Choroid plexus epithelial cell (primary cell): ENCODE results near the gene MRTO4.

Experiments
- DNase-seq: peaks from one replicate; pipeline ENCODE4 v3.0.0-alpha.2; 2010; ENCODE audit warnings: low read depth
- H3K4me3 ChIP-seq: 2 replicates; pipeline ENCODE4 v1.5.1; 2011; ENCODE audit warnings: low read depth, mild to moderate bottlenecking, control low read depth, low read length, moderate library complexity
- TF ChIP-seq, protein P1 (sequence below): conservative IDR thresholded peaks from 2 replicates; pipeline ENCODE4 v1.5.1; 2011; ENCODE audit warnings: low read depth, mild to moderate bottlenecking, control low read depth, inconsistent platforms, low read length, moderate library complexity

Gene MRTO4

DNA sequence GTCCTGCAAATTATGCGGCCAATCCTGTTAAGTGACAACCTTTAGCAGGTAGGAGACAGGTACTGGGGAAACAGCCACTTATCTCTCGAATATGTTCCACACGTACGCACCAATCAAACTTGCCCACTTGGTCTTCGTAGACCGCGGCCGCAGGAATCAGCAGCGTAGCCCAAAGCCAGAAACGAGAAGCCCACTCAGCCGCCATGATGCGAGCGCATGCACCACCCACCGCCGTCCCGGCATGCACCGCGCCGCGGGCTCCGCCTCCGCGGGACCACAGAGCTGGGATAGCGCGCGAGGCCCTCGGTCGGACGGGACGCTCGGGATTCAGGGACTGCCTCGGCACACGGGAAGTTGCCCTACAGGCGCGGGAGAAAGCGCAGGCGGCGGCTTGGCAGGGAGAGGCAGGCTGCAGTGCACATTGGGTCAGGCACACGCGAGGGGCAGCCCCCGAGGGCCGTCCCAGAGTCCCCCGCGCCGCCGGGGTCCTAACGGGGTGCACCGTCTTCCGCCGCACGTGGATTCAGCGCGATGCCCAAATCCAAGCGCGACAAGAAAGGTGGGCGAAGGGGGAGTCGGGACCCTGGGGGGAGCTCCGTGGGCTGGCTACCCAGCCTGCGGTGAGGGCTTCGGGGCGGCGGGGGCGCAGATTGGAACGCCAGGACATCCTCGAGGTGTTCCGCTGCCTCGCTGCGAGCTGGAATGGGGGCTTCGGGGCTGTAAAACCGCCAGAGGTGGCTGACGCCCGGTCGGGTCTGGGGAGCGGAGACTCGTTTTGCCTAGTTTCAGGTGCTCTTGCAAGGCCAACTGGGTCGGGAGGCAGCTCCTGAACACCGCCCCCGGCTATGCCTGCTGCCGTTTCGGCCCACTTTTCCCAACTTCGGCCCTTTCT, at the start of gene MRTO4, which contains the start of gene EMC1:
TSS of gene MRTO4 (plus strand) at position 501 of the 892 bp plus-strand sequence. CDS start at position 532, 31 bp downstream.
TSS of gene EMC1 (minus strand) at position 220 of the 892 bp plus-strand sequence. CDS start at position 205, 15 bp downstream.
- H3K4me3 ChIP-seq: peak within 1 kb of the TSS; percentile 67
- TF ChIP-seq, protein P1, sequence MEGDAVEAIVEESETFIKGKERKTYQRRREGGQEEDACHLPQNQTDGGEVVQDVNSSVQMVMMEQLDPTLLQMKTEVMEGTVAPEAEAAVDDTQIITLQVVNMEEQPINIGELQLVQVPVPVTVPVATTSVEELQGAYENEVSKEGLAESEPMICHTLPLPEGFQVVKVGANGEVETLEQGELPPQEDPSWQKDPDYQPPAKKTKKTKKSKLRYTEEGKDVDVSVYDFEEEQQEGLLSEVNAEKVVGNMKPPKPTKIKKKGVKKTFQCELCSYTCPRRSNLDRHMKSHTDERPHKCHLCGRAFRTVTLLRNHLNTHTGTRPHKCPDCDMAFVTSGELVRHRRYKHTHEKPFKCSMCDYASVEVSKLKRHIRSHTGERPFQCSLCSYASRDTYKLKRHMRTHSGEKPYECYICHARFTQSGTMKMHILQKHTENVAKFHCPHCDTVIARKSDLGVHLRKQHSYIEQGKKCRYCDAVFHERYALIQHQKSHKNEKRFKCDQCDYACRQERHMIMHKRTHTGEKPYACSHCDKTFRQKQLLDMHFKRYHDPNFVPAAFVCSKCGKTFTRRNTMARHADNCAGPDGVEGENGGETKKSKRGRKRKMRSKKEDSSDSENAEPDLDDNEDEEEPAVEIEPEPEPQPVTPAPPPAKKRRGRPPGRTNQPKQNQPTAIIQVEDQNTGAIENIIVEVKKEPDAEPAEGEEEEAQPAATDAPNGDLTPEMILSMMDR: no peak
- peak; percentile 76 for DNase-seq

DNA sequence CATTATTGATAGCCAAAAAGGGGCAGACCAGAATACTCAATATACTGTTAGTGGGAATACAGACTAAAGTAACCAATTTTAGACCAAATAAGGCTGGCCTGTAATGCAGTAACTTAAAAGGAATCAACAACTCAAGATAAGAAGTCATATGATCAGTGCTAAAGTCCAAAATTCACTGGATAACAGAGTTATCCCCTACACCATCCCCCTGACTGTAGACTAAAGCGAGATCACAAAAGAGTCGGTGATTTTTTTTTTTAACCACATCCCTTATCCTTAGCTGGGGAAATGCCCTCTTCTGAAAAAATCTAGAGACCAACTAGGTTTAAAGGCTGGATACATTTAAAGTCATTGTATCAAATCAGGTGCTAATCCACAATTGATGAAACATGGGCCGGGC, 49.2 kb upstream of the MRTO4 start:
- no peak for DNase-seq
- TF ChIP-seq, protein P1: no peak
- no peak overlapping the region for H3K4me3 ChIP-seq

DNA sequence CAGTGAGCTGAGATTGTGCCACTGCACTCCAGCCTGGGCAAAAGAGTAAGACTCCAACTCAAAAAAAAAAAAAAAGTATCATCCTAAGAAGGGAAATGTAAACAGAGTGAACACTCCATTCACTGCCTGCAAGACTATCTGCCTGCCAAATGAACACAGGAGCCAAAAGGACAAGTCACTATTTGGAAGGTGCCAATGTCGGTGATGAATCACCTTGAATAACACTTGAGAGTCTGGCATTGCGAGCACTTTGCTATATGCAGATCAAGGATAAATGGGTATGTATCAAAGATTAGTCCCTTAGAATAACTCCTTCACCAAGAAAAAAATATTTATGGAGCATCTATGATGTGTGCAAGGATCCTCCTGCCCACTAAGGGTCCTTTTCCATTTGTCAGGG, 48.2 kb upstream of the MRTO4 start:
- DNase-seq: peak; percentile 32
- TF ChIP-seq, protein P1: no peak
- no peak overlapping the region for H3K4me3 ChIP-seq

DNA sequence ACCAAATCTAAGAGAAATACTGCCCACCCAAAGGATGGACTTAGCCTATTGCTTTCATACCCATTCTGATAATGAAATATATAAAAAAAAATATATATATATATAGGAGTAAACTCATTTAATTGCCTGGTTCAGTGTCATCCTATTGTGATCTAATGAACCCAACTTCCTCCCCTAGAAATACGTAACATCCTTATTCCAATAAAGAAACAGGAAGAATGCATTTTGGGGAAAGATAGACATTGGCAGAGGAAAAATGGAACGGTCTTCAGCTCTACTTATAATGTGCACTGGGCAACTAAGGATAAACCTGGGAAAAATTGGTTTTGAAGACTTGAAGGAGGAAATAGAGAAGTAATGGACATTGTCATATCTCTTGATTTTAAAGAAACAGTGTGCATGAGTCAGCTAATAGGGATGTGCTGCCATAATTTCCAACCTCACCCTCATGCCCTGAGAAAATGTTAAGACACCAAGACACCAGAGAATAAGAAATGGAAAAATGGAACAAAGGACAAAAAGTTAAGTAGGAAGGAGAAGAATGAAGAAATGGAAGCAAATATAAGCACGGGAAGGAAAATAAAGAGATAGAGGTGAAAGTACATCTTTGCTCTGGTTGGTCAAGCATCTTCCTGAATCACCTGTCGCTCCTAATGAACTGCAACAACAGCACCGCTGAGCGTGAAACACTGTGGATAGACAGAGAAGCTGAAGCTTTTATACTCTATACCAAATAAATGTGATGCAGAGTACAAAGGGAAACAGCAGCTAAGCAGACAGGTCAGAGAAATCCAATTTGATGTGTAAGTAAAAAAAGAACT, 46.9 kb upstream of the MRTO4 start:
- DNase-seq: peak; percentile 36
- no peak overlapping the region for H3K4me3 ChIP-seq
- TF ChIP-seq, protein P1: no peak

DNA sequence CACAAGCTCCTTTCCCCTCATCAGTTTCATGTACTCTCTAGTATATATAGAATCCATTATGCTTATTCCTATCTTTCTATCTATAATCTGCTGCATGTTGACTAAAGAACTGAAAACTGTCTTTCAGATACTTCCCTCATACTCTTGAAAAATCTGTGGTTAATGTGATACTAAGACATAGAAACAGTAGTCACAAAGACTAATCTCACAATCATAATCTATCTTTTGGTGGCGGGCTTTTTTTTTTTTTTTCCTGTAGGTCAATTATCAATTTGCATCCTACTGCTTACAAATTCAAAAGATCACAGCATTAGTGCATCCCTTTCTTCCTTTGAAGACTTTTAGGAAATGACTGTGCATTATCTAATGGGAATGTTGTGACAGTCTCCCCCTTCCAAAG, 46.2 kb upstream of the MRTO4 start:
- no peak for DNase-seq
- TF ChIP-seq, protein P1: no peak
- H3K4me3 ChIP-seq: no peak overlapping the region

DNA sequence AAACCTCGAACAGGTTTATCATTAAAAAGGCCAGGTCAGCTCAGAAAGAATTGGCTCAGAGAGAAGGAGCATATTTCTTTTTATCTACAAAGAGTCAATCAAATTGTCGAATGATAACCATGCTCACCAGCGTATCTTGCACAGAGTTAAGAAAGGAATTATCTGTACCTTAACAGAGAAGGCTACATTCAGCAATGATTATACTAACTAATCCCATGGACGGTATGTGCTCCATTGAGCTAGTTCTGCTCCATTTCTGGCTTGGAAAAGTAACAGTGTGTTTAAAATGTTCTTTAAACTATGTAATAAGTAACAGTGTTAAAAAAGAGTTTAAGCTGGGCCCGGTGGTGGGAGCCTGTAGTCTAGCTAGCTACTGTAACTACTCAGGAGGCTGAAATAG, 45.8 kb upstream of the MRTO4 start:
- TF ChIP-seq, protein P1: no peak
- H3K4me3 ChIP-seq: no peak overlapping the region

More for the DNA sequence above, 45.8 kb upstream of the MRTO4 start:
- no peak for DNase-seq
